NCI-H345 (cell line): ENCODE results near the gene SC5D.

ENCODE experiments used
- DNase-seq: peaks from one replicate; lab custom pipeline; 2025; lab: John Stamatoyannopoulos, UW

The SC5D gene

GRCh38 chr11:121356357-121356756, 63.8 kb downstream of the SC5D start:
- no peak for DNase-seq
